ENCODE results near the gene P3R3URF. TPM values are rescaled to one million over a fixed set of nuclear protein-coding genes. Genes with fewer than 3 reads are reported as not detected.
A peak's percentile ranks its signal among the peaks of the same experiment; 100 is the strongest.

Gene P3R3URF
- total RNA-seq, 1 donor from 2014 or later, result not detected

- no peak for TF ChIP-seq CTCF (IDR thresholded peaks at IDR 0.05; ENCODE audit: insufficient read depth, low read length, poor library complexity, severe bottlenecking)
- no peak overlapping the region for H3K4me3 ChIP-seq (ENCODE audit: low read depth, low read length)
Measured at GRCh38 chr1:46206399-46206798, 30.1 kb upstream of the P3R3URF start.

GRCh38 chr1:46205791-46206190, 29.5 kb upstream of the P3R3URF start:
- no peaks in the 10 kb centered on the region for H3K36me3 ChIP-seq (ENCODE audit: control insufficient read depth, insufficient read depth, low read length)
- DNase-seq (ENCODE audit: low read depth), result no peak
- no peak for TF ChIP-seq CTCF (IDR thresholded peaks at IDR 0.05; ENCODE audit: insufficient read depth, low read length, poor library complexity, severe bottlenecking)

More at GRCh38 chr1:46206399-46206798, 30.1 kb upstream of the P3R3URF start:
- no peak for DNase-seq (ENCODE audit: low read depth)
- Histone ChIP-seq H3K27me3 (ENCODE audit: control insufficient read depth, insufficient read depth, low read length) (no peaks in the 10 kb centered on the region), H3K36me3 (ENCODE audit: control insufficient read depth, insufficient read depth, low read length) (no peaks in the 10 kb centered on the region)

GRCh38 chr1:46205141-46205540, 28.9 kb upstream of the P3R3URF start:
- H3K36me3 ChIP-seq (ENCODE audit: control insufficient read depth, insufficient read depth, low read length), result no peaks in the 10 kb centered on the region
- H3K27me3 ChIP-seq (ENCODE audit: control insufficient read depth, insufficient read depth, low read length), result no peaks in the 10 kb centered on the region
- DNase-seq (ENCODE audit: low read depth), result no peak
- no peak for TF ChIP-seq CTCF (IDR thresholded peaks at IDR 0.05; ENCODE audit: insufficient read depth, low read length, poor library complexity, severe bottlenecking)
- H3K4me3 ChIP-seq (ENCODE audit: low read depth, low read length), result no peak overlapping the region

More at GRCh38 chr1:46205791-46206190, 29.5 kb upstream of the P3R3URF start:
- Histone ChIP-seq H3K27me3 (ENCODE audit: control insufficient read depth, insufficient read depth, low read length) (no peaks in the 10 kb centered on the region), H3K4me3 (ENCODE audit: low read depth, low read length) (no peak overlapping the region)

GRCh38 chr1:46204406-46204742, 28.1 kb upstream of the P3R3URF start:
- no peaks in the 10 kb centered on the region for H3K36me3 ChIP-seq (ENCODE audit: control insufficient read depth, insufficient read depth, low read length)
- H3K4me3 ChIP-seq (ENCODE audit: low read depth, low read length), result peak overlapping the region; percentile 77
- DNase-seq (ENCODE audit: low read depth), result no peak
- no peak for TF ChIP-seq CTCF (IDR thresholded peaks at IDR 0.05; ENCODE audit: insufficient read depth, low read length, poor library complexity, severe bottlenecking)
- H3K27me3 ChIP-seq (ENCODE audit: control insufficient read depth, insufficient read depth, low read length), result no peaks in the 10 kb centered on the region

GRCh38 chr1:46203738-46204405, 27.6 kb upstream of the P3R3URF start:
- DNase-seq (ENCODE audit: low read depth), result no peak
- no peak for TF ChIP-seq CTCF (IDR thresholded peaks at IDR 0.05; ENCODE audit: insufficient read depth, low read length, poor library complexity, severe bottlenecking)
- Histone ChIP-seq H3K36me3 (ENCODE audit: control insufficient read depth, insufficient read depth, low read length) (no peaks in the 10 kb centered on the region), H3K4me3 (ENCODE audit: low read depth, low read length) (peak overlapping the region; percentile 77), H3K27me3 (ENCODE audit: control insufficient read depth, insufficient read depth, low read length) (no peaks in the 10 kb centered on the region)

GRCh38 chr1:46199233-46199749, 23.0 kb upstream of the P3R3URF start:
- Histone ChIP-seq H3K36me3 (ENCODE audit: control insufficient read depth, insufficient read depth, low read length) (no peaks in the 10 kb centered on the region), H3K27me3 (ENCODE audit: control insufficient read depth, insufficient read depth, low read length) (no peaks in the 10 kb centered on the region), H3K4me3 (ENCODE audit: low read depth, low read length) (no peak overlapping the region)
- DNase-seq (ENCODE audit: low read depth), result no peak
- TF ChIP-seq CTCF (IDR thresholded peaks at IDR 0.05; ENCODE audit: insufficient read depth, low read length, poor library complexity, severe bottlenecking), result no peak

Data from kidney epithelial cell (primary cell).